ENCODE results near the gene POLD4. TPM values are rescaled to one million over a fixed set of nuclear protein-coding genes. Genes with fewer than 3 reads are reported as not detected.

Gene POLD4
- total RNA-seq, 4 donors from 2014 or later, result 29.2 to 127 (median 113) TPM

- no peak for TF ChIP-seq CTCF (IDR thresholded peaks at IDR 0.05; ENCODE audit: low read depth)
Observed at GRCh38 chr11:67301951-67302516, 51.3 kb downstream of the POLD4 start.

- TF ChIP-seq CTCF (IDR thresholded peaks at IDR 0.05; ENCODE audit: low read depth), result no peak
Observed at GRCh38 chr11:67301313-67301921, 51.9 kb downstream of the POLD4 start.

Small RNA genes within 50 kb of the gene (small RNA-seq; reads per million reads assigned to genes)
- gene RN7SKP239 (not detected), gene RNU6-1238P (not detected)

Other genes with a start within 250 kb of the POLD4 start
- 100 to 1,000 TPM in 1 of 4 donors, 10 to 100 TPM in 3; 52.2 to 104 (median 75.7) TPM for gene KDM2A, start 234.3 kb downstream of the POLD4 start, total RNA-seq
- gene GRK2, start 87.1 kb downstream of the POLD4 start, total RNA-seq, result 10 to 100 TPM; 39.8 to 72.5 (median 47.8) TPM
- gene ANKRD13D, start 64.2 kb downstream of the POLD4 start, total RNA-seq, result 10 to 100 TPM; 12.4 to 43.7 (median 31.4) TPM
- gene SSH3, start 50.0 kb downstream of the POLD4 start, total RNA-seq, result 10 to 100 TPM; 11.9 to 43.2 (median 37.2) TPM
- gene CLCF1, start 20.1 kb upstream of the POLD4 start, total RNA-seq, result 1 to 10 TPM; 1.1 to 4.1 (median 3.8) TPM
- gene RAD9A, start 38.4 kb upstream of the POLD4 start, total RNA-seq, result 10 to 100 TPM in 1 of 4 donors, 1 to 10 TPM in 3; 5.2 to 11.7 (median 7.8) TPM
- gene PPP1CA, start 48.3 kb upstream of the POLD4 start, total RNA-seq, result 100 to 1,000 TPM in 1 of 4 donors, 10 to 100 TPM in 3; 60.8 to 110 (median 64.9) TPM
- gene TBC1D10C, start 50.5 kb upstream of the POLD4 start, total RNA-seq, result 1 to 10 TPM; 1.7 to 9.3 (median 3.1) TPM
- gene CARNS1, start 62.1 kb upstream of the POLD4 start, total RNA-seq, result under 1 TPM in 3 of 4 donors, not detected in 1; 0.17 to 0.38 (median 0.22) TPM
- 10 to 100 TPM; 22.2 to 35.4 (median 27.0) TPM for gene RPS6KB2, start 74.9 kb upstream of the POLD4 start, total RNA-seq
- 1 to 10 TPM; 1.7 to 6.7 (median 3.5) TPM for gene PTPRCAP, start 84.1 kb upstream of the POLD4 start, total RNA-seq
- 10 to 100 TPM; 30.7 to 95.4 (median 70.7) TPM for gene CORO1B, start 89.9 kb upstream of the POLD4 start, total RNA-seq
- not detected for gene GPR152, start 99.2 kb upstream of the POLD4 start, total RNA-seq
- 1 to 10 TPM; 1.1 to 5.1 (median 1.8) TPM for gene CABP4, start 101.8 kb upstream of the POLD4 start, total RNA-seq
- gene TMEM134, start 115.7 kb upstream of the POLD4 start, total RNA-seq, result 10 to 100 TPM; 21.4 to 85.5 (median 36.2) TPM
- gene AIP, start 129.5 kb upstream of the POLD4 start, total RNA-seq, result 10 to 100 TPM; 48.6 to 77.3 (median 64.9) TPM
- gene PITPNM1, start 151.8 kb upstream of the POLD4 start, total RNA-seq, result 10 to 100 TPM in 3 of 4 donors, 1 to 10 TPM in 1; 9.2 to 14.9 (median 11.9) TPM
- 10 to 100 TPM; 21.2 to 33.2 (median 23.5) TPM for gene CDK2AP2, start 154.6 kb upstream of the POLD4 start, total RNA-seq
- gene CABP2, start 169.9 kb upstream of the POLD4 start, total RNA-seq, result not detected
- gene GSTP1, start 230.3 kb upstream of the POLD4 start, total RNA-seq, result 100 to 1,000 TPM; 399 to 826 (median 474) TPM

All from subcutaneous adipose tissue (tissue), 4 donors.